NCI-H2196 (cell line): ENCODE measurements around the gene NUFIP1.
"Not testable (repeated sequence)": the region's sequence is repeated elsewhere in the genome, so short reads cannot be mapped to it uniquely, and the experiment has no call there.

Source experiments
- DNase-seq: peaks from one replicate; lab custom pipeline; 2025; ENCODE audit not compliant: unreplicated experiment; lab: John Stamatoyannopoulos, UW

The NUFIP1 gene

GRCh38 chr13:44920013-44920412 lies 69.3 kb downstream of the NUFIP1 start:
- no peak for DNase-seq

- DNase-seq = no peak
Measured at GRCh38 chr13:44919104-44919804, 70.0 kb downstream of the NUFIP1 start.

- peak; percentile 66 for DNase-seq
Measured at GRCh38 chr13:44918326-44919103, 70.8 kb downstream of the NUFIP1 start.

- peak; percentile 84 for DNase-seq
Measured at GRCh38 chr13:44917589-44918325, 71.5 kb downstream of the NUFIP1 start.

GRCh38 chr13:44912278-44913016 lies 76.8 kb downstream of the NUFIP1 start:
- no peak for DNase-seq

- no peak for DNase-seq
Measured at GRCh38 chr13:44908712-44909111, 80.6 kb downstream of the NUFIP1 start.

DNA sequence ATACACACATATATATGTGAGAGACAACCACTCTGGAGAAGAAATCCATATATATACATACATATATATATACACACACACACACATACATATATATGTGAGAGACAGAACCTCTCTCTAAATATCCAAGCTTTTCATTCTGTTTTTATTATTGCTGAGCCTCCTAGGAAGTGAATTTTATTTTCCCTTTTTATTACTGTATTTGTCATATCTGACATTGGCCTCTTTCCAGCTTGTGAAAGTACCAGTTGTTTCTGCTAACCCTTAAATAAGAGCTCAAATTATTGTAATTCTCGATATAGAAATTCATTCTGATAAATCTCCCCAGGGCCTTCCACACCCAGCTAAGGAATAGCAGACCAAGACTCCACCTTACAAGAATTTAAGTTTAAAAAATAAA lies 81.0 kb downstream of the NUFIP1 start:
- no peak for DNase-seq

- DNase-seq = no peak
Measured at GRCh38 chr13:44906713-44907112, 82.6 kb downstream of the NUFIP1 start.

GRCh38 chr13:44906230-44906629 lies 83.0 kb downstream of the NUFIP1 start:
- no peak for DNase-seq

- no peak for DNase-seq
Measured at GRCh38 chr13:44905556-44905955, 83.7 kb downstream of the NUFIP1 start.

- DNase-seq = peak; percentile 4
Measured at GRCh38 chr13:44904967-44905366, 84.3 kb downstream of the NUFIP1 start.

DNA sequence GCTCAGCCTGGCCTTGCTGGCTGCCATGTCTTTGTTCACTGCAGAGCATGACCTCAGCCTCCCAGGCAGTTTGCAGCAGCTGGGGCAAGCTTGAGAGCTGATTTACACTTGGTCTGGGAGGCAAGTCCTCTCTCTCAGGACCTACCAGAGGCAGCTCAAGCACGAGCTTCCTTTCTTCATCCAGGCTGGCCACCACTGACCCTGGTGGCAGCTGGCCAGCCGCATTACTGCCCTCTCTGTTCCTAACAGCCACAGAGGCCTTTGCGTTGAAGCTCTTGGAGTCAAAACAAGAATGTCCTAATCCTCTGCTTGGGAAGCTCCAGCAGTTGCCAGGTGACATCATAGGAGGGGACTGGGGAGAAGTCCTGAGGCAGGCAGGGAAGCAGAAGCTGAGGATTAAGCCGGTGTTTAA lies 85.7 kb downstream of the NUFIP1 start:
- DNase-seq = peak; percentile 4

- no peak for DNase-seq
Measured at GRCh38 chr13:44902738-44903137, 86.5 kb downstream of the NUFIP1 start.

- peak; percentile 40 for DNase-seq
Measured at GRCh38 chr13:44899967-44900366, 89.3 kb downstream of the NUFIP1 start.

DNA sequence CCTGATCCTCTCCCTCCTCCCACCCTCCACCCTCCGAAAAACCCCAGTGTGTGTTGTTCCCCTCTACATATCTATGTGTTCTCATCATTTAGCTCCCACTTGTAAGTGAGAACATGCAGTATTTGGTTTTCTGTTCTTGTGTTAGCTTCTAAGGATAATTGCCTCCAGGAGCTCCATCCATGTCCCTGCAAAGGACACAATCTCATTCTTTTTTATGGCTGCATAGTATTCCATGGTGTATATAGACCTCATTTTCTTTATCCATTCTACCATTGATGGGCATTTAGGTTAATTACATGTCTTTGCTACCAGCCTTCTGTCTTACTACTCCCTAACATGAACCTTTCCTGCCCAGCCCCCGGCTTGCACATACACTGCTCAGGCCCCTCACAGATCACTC lies 91.0 kb downstream of the NUFIP1 start:
- DNase-seq = not testable (repeated sequence)

GRCh38 chr13:44895953-44896335 lies 93.3 kb downstream of the NUFIP1 start:
- no peak for DNase-seq

- no peak for DNase-seq
Measured at GRCh38 chr13:44895264-44895952, 93.9 kb downstream of the NUFIP1 start.

DNA sequence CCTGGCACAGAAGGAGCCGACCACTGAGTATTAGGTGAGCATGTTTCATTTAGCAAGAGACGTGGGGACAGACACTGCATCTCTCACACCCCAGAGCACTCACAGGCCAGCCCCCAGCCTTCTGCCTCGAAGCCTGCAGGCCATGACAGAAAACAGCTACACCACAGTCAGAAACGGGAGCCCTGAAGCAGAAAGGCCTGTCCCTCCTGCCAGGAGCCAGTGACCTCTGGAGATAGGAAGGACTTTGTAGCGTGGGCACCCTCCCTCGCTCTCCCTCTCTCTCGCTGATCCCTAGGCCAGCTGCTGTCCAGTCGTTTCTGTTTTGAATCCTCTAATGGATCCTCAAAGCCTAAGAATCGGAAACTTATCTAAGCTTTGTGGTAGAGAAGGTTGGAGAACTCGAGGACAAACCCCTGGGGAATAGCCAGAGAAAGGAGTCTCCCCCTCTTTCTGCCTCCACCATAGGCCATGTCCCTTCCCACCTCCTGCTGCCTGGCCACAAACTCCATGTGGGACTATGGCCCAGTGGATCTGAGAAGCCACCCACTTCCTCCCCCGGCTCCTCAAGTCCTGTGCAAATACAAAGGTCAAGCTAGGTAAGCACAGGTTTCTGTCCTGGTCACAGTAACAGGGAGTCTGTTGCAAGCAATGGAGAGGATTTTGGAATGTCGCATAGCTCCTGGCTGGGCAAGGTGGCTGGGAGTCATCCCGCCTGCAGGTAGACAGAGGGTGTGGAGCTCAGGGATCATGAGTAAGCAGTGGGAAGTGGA lies 95.1 kb downstream of the NUFIP1 start:
- DNase-seq = no peak
